A549 (cell line): ENCODE data around the gene FXR1.

ENCODE experiments used
- BHLHE40 ChIP-seq: IDR thresholded peaks from 2 replicates; pipeline ENCODE4 v1.6.1; 2012; ENCODE audit warnings: low read depth, low read length, inconsistent platforms
- CEBPB ChIP-seq, 2 experiments: fragments of >200 bp in 1 of 2; sonication (Bioruptor Twin) in 1 of 2; formaldehyde crosslinking in 1 of 2; IDR thresholded peaks; 2 replicates each; pipeline ENCODE4 v1.6.1; 2012 to 2016
- CTCF ChIP-seq: fragments of >200 bp; sonication (Bioruptor Twin); formaldehyde crosslinking; IDR thresholded peaks from 3 replicates; pipeline ENCODE4 v1.5.1; 2016
- E2F6 ChIP-seq: IDR thresholded peaks from 2 replicates; pipeline ENCODE4 v1.6.1; 2012; ENCODE audit warnings: low read depth, borderline replicate concordance
- EP300 ChIP-seq, 2 experiments: fragments of >200 bp; sonication (Bioruptor Twin); formaldehyde crosslinking; IDR thresholded peaks; 2 replicates in 1 of 2; 3 replicates in 1 of 2; pipeline ENCODE4 v1.6.1; 2016 to 2017
- HOXB5 ChIP-seq: fragments of 250-450 bp; sonication (Bioruptor Pico); IDR thresholded peaks from 2 replicates; pipeline ENCODE4 v1.5.0; 2020; ENCODE audit warnings: mild to moderate bottlenecking, moderate library complexity
- KDM1A ChIP-seq: fragments of 200-600 bp; sonication (generic); IDR thresholded peaks from 2 replicates; pipeline ENCODE4 v1.6.1; 2016; ENCODE audit warnings: low read depth, mild to moderate bottlenecking
- MAFK ChIP-seq: fragments of 450-650 bp; IDR thresholded peaks from 2 replicates; pipeline ENCODE4 v1.6.1; 2014; ENCODE audit not compliant: partially characterized antibody
- POLR2A ChIP-seq: IDR thresholded peaks from 2 replicates; pipeline ENCODE4 v1.6.1; 2012; ENCODE audit warnings: mild to moderate bottlenecking, low read length
- REST ChIP-seq: fragments of 200-600 bp; sonication (generic); IDR thresholded peaks from 2 replicates; pipeline ENCODE4 v1.6.1; 2016; ENCODE audit warnings: antibody characterized with exemption, mild to moderate bottlenecking, moderate library complexity

- no peak for TF ChIP-seq CTCF
- no peak for TF ChIP-seq MAFK
- TF ChIP-seq E2F6 = no peak
- TF ChIP-seq KDM1A = no peak
- TF ChIP-seq POLR2A = no peak
- no peak for TF ChIP-seq CEBPB (IDR thresholded peaks at IDR 0.05)
- no peak for TF ChIP-seq BHLHE40
- no peak for TF ChIP-seq HOXB5
- no peak for TF ChIP-seq EP300 (IDR thresholded peaks at IDR 0.05)
- no peak for TF ChIP-seq REST
Observed at GRCh38 chr3:180910823-180911222, 1.6 kb upstream of the FXR1 start.
